GM23338 (cell line): ENCODE data around the gene NTMT2. TPM values are rescaled to one million over a fixed set of nuclear protein-coding genes. Genes with fewer than 3 reads are reported as not detected.

Source experiments
- ATAC-seq: fragments of 200-7000 bp; cut with Tn5 transposase; 3 replicates; pipeline ENCODE4 v1.9.1; 2020
- DNase-seq: peaks from one replicate; pipeline ENCODE4 v3.0.0-alpha.2; 2015; ENCODE audit warnings: low spot score
- H2AFZ ChIP-seq: fragments of 200-600 bp; sonication (generic); 2 replicates; pipeline ENCODE4 v1.8.0; 2016; ENCODE audit warnings: antibody characterized with exemption, mild to moderate bottlenecking, moderate library complexity
- H3F3A ChIP-seq: fragments of 200-600 bp; sonication (generic); replicated peaks from 2 replicates; pipeline ENCODE4 v1.8.0; 2017; ENCODE audit warnings: antibody characterized with exemption, mixed run types, low read depth
- H3K27ac ChIP-seq: fragments of 200-600 bp; sonication (generic); 2 replicates; pipeline ENCODE4 v1.6.1; 2016; ENCODE audit warnings: low read depth
- H3K27me3 ChIP-seq: fragments of 200-600 bp; sonication (generic); 2 replicates; pipeline ENCODE4 v1.8.0; 2016; ENCODE audit warnings: mild to moderate bottlenecking, mixed run types, moderate library complexity; ENCODE audit not compliant: insufficient read depth
- H3K36me3 ChIP-seq: fragments of 200-600 bp; sonication (generic); 2 replicates; pipeline ENCODE4 v1.8.0; 2016; ENCODE audit warnings: mild to moderate bottlenecking; ENCODE audit not compliant: insufficient read depth
- H3K4me1 ChIP-seq: fragments of 200-600 bp; sonication (generic); 2 replicates; pipeline ENCODE4 v1.8.0; 2016; ENCODE audit warnings: mild to moderate bottlenecking, moderate library complexity; ENCODE audit not compliant: insufficient read depth
- H3K4me2 ChIP-seq: fragments of 200-600 bp; sonication (generic); 2 replicates; pipeline ENCODE4 v1.7.1; 2017; ENCODE audit warnings: mixed run types
- H3K4me3 ChIP-seq: fragments of 200-600 bp; sonication (generic); 2 replicates; pipeline ENCODE4 v1.6.1; 2016; ENCODE audit warnings: mixed run types
- H3K79me2 ChIP-seq: fragments of 200-600 bp; sonication (generic); replicated peaks from 2 replicates; pipeline ENCODE4 v1.8.0; 2017; ENCODE audit warnings: mild to moderate bottlenecking; ENCODE audit not compliant: insufficient read depth
- H3K9me2 ChIP-seq: fragments of 200-600 bp; sonication (generic); 2 replicates; pipeline ENCODE4 v1.8.0; 2017; ENCODE audit not compliant: insufficient read depth
- H4K20me1 ChIP-seq: fragments of 200-600 bp; sonication (generic); replicated peaks from 2 replicates; pipeline ENCODE4 v1.8.0; 2017; ENCODE audit warnings: mild to moderate bottlenecking; ENCODE audit not compliant: insufficient read depth
- H3K27ac Mint-ChIP-seq: 2 replicates; pipeline ENCODE4 v1.8.0; 2020; ENCODE audit warnings: inconsistent platforms, mild to moderate bottlenecking, moderate library complexity, mixed read lengths
- H3K27me3 Mint-ChIP-seq: 3 replicates; pipeline ENCODE4 v1.8.0; 2022; ENCODE audit warnings: low read depth, mild to moderate bottlenecking, moderate library complexity, mixed read lengths, inconsistent platforms; ENCODE audit not compliant: insufficient read depth, poor library complexity
- H3K36me3 Mint-ChIP-seq: 3 replicates; pipeline ENCODE4 v1.8.0; 2021; ENCODE audit warnings: low read depth, mild to moderate bottlenecking, inconsistent platforms, moderate library complexity, mixed read lengths
- H3K4me1 Mint-ChIP-seq: 3 replicates; pipeline ENCODE4 v1.8.0; 2020; ENCODE audit warnings: mild to moderate bottlenecking, inconsistent platforms, mixed read lengths
- H3K4me3 Mint-ChIP-seq: 3 replicates; pipeline ENCODE4 v1.8.0; 2021; ENCODE audit warnings: moderate library complexity, mild to moderate bottlenecking, inconsistent platforms, mixed read lengths
- H3K9me3 Mint-ChIP-seq: 3 replicates; pipeline ENCODE4 v1.8.0; 2020; ENCODE audit warnings: moderate library complexity, mild to moderate bottlenecking, inconsistent platforms, mixed read lengths
- CREB1 ChIP-seq: fragments of 250-450 bp; sonication (Bioruptor Pico); IDR thresholded peaks from 2 replicates; pipeline ENCODE4 v1.5.0; 2020; ENCODE audit warnings: low read depth, mild to moderate bottlenecking, moderate library complexity
- EZH2 ChIP-seq: fragments of 200-600 bp; sonication (generic); IDR thresholded peaks from one replicate; pipeline ENCODE4 v1.8.0; 2017; ENCODE audit warnings: antibody characterized with exemption, mild to moderate bottlenecking, low read depth; ENCODE audit not compliant: unreplicated experiment
- EZH2phosphoT487 ChIP-seq: fragments of 200-600 bp; sonication (generic); IDR thresholded peaks from one replicate; pipeline ENCODE4 v1.8.1; 2018; ENCODE audit warnings: antibody characterized with exemption; ENCODE audit not compliant: unreplicated experiment
- JUNB ChIP-seq: IDR thresholded peaks from one replicate; pipeline ENCODE4 v1.6.1; 2016; ENCODE audit warnings: antibody characterized with exemption; ENCODE audit not compliant: unreplicated experiment
- NANOG ChIP-seq: IDR thresholded peaks from 2 replicates; pipeline ENCODE4 v1.6.1; 2016; ENCODE audit warnings: antibody characterized with exemption, borderline replicate concordance
- POLR2AphosphoS5 ChIP-seq: IDR thresholded peaks from 2 replicates; pipeline ENCODE4 v1.6.1; 2016; ENCODE audit warnings: antibody characterized with exemption, low read depth
- STAT1 ChIP-seq: IDR thresholded peaks from one replicate; pipeline ENCODE4 v1.6.1; 2016; ENCODE audit warnings: antibody characterized with exemption; ENCODE audit not compliant: unreplicated experiment
- ZNF114 ChIP-seq: fragments of 250-450 bp; sonication (Bioruptor Pico); IDR thresholded peaks from 2 replicates; pipeline ENCODE4 v1.5.0; 2020; ENCODE audit warnings: mild to moderate bottlenecking, moderate library complexity
- ZNF331 ChIP-seq: fragments of 250-450 bp; sonication (Bioruptor Pico); IDR thresholded peaks from 2 replicates; pipeline ENCODE4 v1.5.0; 2020; ENCODE audit warnings: low read depth, mild to moderate bottlenecking, moderate library complexity
- polyA plus RNA-seq: library from polyadenylated mRNA; unstranded; fragments of >200 nt; fragmentation: Nextera tagmentation; extraction: Ambion mirVana; gene quantifications from 2 replicates; pipeline ENCODE4 v1.2.1, GENCODE V29; 2016
- total RNA-seq: library from RNA; depleted of rRNA; stranded (reverse); fragments of >200 nt; shearing (Covaris generic); gene quantifications from 2 replicates; pipeline ENCODE4 v1.2.3, GENCODE V29; 2014
- TF ChIP-seq, protein P1 (sequence below): IDR thresholded peaks from 2 replicates; pipeline ENCODE4 v1.6.1; 2016; ENCODE audit warnings: antibody characterized with exemption
- TF ChIP-seq, protein P2 (sequence below), 2 experiments: fragments of 200-600 bp in 1 of 2; sonication (generic) in 1 of 2; conservative IDR thresholded peaks; 2 replicates each; pipeline versions ENCODE4 v1.5.1 to v1.6.1; 2016 to 2017; ENCODE audit warnings: antibody characterized with exemption in 2 of 2, low read depth in 2 of 2, mild to moderate bottlenecking in 2 of 2, moderate library complexity in 1 of 2
- TF ChIP-seq, protein P3 (sequence below): IDR thresholded peaks from one replicate; pipeline ENCODE4 v1.6.1; 2018; ENCODE audit warnings: antibody characterized with exemption; ENCODE audit not compliant: unreplicated experiment
- TF ChIP-seq, protein P4 (sequence below): fragments of 250-450 bp; sonication (Bioruptor Pico); IDR thresholded peaks from 2 replicates; pipeline ENCODE4 v1.5.0; 2020; ENCODE audit warnings: mild to moderate bottlenecking, moderate library complexity

NTMT2 gene
- total and polyA plus RNA-seq, 2 experiments from 2014 or later, result 0.48 TPM; not detected in 1

DNA sequence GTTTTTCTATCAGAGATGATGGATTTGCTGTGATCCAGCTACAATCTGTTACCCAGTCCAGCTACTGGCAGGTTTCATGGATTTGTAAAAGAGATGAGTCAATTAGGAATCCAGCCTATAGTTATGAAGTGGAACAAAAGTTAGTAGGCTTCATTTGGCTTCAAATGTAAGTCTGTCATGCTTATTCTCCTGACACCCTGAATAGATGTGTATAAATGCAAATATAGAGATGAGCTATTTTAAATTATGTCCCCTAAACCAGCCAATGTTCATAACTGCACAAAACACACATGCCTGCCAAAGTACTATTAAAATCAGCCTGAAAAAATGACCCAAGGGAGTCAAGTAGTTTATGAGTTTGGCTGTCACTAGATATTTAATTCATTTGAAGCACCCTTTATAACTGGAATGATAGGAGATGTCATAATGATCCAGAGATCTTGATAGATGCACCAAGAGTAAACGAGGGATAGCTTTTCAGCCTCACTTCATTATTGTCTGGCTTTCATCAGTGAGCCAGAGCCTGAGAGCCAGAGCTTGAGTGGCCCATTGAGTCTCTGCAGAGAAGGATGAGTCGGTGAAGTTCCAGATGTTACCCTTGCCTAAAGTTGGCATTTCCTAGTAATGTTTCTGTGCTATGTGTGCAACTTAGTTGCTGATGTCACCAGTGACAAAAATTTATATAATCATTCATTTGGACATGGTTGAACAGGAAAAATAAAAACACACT, 11.8 kb upstream of the NTMT2 start:
- ATAC-seq, result no peak
- TF ChIP-seq EZH2phosphoT487, result no peak
- TF ChIP-seq, protein P1, sequence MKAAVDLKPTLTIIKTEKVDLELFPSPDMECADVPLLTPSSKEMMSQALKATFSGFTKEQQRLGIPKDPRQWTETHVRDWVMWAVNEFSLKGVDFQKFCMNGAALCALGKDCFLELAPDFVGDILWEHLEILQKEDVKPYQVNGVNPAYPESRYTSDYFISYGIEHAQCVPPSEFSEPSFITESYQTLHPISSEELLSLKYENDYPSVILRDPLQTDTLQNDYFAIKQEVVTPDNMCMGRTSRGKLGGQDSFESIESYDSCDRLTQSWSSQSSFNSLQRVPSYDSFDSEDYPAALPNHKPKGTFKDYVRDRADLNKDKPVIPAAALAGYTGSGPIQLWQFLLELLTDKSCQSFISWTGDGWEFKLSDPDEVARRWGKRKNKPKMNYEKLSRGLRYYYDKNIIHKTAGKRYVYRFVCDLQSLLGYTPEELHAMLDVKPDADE, result no peak
- TF ChIP-seq, protein P2, sequence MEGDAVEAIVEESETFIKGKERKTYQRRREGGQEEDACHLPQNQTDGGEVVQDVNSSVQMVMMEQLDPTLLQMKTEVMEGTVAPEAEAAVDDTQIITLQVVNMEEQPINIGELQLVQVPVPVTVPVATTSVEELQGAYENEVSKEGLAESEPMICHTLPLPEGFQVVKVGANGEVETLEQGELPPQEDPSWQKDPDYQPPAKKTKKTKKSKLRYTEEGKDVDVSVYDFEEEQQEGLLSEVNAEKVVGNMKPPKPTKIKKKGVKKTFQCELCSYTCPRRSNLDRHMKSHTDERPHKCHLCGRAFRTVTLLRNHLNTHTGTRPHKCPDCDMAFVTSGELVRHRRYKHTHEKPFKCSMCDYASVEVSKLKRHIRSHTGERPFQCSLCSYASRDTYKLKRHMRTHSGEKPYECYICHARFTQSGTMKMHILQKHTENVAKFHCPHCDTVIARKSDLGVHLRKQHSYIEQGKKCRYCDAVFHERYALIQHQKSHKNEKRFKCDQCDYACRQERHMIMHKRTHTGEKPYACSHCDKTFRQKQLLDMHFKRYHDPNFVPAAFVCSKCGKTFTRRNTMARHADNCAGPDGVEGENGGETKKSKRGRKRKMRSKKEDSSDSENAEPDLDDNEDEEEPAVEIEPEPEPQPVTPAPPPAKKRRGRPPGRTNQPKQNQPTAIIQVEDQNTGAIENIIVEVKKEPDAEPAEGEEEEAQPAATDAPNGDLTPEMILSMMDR (conservative IDR thresholded peaks at IDR 0.05; ENCODE audit: low read depth in 2 of 2), result no peak
- no peak for TF ChIP-seq EZH2
- TF ChIP-seq, protein P3, sequence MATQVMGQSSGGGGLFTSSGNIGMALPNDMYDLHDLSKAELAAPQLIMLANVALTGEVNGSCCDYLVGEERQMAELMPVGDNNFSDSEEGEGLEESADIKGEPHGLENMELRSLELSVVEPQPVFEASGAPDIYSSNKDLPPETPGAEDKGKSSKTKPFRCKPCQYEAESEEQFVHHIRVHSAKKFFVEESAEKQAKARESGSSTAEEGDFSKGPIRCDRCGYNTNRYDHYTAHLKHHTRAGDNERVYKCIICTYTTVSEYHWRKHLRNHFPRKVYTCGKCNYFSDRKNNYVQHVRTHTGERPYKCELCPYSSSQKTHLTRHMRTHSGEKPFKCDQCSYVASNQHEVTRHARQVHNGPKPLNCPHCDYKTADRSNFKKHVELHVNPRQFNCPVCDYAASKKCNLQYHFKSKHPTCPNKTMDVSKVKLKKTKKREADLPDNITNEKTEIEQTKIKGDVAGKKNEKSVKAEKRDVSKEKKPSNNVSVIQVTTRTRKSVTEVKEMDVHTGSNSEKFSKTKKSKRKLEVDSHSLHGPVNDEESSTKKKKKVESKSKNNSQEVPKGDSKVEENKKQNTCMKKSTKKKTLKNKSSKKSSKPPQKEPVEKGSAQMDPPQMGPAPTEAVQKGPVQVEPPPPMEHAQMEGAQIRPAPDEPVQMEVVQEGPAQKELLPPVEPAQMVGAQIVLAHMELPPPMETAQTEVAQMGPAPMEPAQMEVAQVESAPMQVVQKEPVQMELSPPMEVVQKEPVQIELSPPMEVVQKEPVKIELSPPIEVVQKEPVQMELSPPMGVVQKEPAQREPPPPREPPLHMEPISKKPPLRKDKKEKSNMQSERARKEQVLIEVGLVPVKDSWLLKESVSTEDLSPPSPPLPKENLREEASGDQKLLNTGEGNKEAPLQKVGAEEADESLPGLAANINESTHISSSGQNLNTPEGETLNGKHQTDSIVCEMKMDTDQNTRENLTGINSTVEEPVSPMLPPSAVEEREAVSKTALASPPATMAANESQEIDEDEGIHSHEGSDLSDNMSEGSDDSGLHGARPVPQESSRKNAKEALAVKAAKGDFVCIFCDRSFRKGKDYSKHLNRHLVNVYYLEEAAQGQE, result no peak
- no peak for TF ChIP-seq JUNB
- no peak for TF ChIP-seq NANOG
- TF ChIP-seq, protein P4, sequence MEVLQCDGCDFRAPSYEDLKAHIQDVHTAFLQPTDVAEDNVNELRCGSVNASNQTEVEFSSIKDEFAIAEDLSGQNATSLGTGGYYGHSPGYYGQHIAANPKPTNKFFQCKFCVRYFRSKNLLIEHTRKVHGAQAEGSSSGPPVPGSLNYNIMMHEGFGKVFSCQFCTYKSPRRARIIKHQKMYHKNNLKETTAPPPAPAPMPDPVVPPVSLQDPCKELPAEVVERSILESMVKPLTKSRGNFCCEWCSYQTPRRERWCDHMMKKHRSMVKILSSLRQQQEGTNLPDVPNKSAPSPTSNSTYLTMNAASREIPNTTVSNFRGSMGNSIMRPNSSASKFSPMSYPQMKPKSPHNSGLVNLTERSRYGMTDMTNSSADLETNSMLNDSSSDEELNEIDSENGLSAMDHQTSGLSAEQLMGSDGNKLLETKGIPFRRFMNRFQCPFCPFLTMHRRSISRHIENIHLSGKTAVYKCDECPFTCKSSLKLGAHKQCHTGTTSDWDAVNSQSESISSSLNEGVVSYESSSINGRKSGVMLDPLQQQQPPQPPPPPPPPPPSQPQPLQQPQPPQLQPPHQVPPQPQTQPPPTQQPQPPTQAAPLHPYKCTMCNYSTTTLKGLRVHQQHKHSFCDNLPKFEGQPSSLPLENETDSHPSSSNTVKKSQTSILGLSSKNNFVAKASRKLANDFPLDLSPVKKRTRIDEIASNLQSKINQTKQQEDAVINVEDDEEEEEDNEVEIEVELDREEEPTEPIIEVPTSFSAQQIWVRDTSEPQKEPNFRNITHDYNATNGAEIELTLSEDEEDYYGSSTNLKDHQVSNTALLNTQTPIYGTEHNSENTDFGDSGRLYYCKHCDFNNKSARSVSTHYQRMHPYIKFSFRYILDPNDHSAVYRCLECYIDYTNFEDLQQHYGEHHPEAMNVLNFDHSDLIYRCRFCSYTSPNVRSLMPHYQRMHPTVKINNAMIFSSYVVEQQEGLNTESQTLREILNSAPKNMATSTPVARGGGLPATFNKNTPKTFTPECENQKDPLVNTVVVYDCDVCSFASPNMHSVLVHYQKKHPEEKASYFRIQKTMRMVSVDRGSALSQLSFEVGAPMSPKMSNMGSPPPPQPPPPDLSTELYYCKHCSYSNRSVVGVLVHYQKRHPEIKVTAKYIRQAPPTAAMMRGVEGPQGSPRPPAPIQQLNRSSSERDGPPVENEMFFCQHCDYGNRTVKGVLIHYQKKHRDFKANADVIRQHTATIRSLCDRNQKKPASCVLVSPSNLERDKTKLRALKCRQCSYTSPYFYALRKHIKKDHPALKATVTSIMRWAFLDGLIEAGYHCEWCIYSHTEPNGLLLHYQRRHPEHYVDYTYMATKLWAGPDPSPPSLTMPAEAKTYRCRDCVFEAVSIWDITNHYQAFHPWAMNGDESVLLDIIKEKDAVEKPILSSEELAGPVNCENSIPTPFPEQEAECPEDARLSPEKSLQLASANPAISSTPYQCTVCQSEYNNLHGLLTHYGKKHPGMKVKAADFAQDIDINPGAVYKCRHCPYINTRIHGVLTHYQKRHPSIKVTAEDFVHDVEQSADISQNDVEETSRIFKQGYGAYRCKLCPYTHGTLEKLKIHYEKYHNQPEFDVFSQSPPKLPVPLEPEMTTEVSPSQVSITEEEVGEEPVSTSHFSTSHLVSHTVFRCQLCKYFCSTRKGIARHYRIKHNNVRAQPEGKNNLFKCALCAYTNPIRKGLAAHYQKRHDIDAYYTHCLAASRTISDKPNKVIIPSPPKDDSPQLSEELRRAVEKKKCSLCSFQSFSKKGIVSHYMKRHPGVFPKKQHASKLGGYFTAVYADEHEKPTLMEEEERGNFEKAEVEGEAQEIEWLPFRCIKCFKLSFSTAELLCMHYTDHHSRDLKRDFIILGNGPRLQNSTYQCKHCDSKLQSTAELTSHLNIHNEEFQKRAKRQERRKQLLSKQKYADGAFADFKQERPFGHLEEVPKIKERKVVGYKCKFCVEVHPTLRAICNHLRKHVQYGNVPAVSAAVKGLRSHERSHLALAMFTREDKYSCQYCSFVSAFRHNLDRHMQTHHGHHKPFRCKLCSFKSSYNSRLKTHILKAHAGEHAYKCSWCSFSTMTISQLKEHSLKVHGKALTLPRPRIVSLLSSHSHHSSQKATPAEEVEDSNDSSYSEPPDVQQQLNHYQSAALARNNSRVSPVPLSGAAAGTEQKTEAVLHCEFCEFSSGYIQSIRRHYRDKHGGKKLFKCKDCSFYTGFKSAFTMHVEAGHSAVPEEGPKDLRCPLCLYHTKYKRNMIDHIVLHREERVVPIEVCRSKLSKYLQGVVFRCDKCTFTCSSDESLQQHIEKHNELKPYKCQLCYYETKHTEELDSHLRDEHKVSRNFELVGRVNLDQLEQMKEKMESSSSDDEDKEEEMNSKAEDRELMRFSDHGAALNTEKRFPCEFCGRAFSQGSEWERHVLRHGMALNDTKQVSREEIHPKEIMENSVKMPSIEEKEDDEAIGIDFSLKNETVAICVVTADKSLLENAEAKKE (CRISPR knock-in tag), result no peak
- no peak for TF ChIP-seq ZNF331 (CRISPR knock-in tag)
- no peak for TF ChIP-seq CREB1 (CRISPR knock-in tag)
- TF ChIP-seq STAT1, result no peak
- no peak for TF ChIP-seq ZNF114 (CRISPR knock-in tag)
- TF ChIP-seq POLR2AphosphoS5, result no peak
- H3K27ac Mint-ChIP-seq, result no peak overlapping the region
- Histone ChIP-seq H3K36me3 (no peaks in the 10 kb centered on the region), H3K79me2 (no peaks in the 10 kb centered on the region), H3K4me3 (no peak overlapping the region), H3K27ac (no peak overlapping the region), H3K9me2 (no peaks in the 10 kb centered on the region), H4K20me1 (no peaks in the 10 kb centered on the region), H3F3A (no peaks in the 10 kb centered on the region), H3K4me2 (no peak overlapping the region), H3K27me3 (no peaks in the 10 kb centered on the region), H3K4me1 (no peaks in the 10 kb centered on the region), H2AFZ (no peak overlapping the region)
- H3K4me3 Mint-ChIP-seq, result no peak overlapping the region
- no peaks in the 10 kb centered on the region for H3K36me3 Mint-ChIP-seq
- H3K4me1 Mint-ChIP-seq, result peaks cover 9% of the 10 kb centered on the region
- no peaks in the 10 kb centered on the region for H3K9me3 Mint-ChIP-seq
- no peaks in the 10 kb centered on the region for H3K27me3 Mint-ChIP-seq
- no peak for DNase-seq
